GM23248 (cell line): Measurements from ENCODE around the gene RGS17. TPM values are rescaled to one million over a fixed set of nuclear protein-coding genes. Genes with fewer than 3 reads are reported as not detected.
A peak's percentile ranks its signal among the peaks of the same experiment; 100 is the strongest.

Experiments
- DNase-seq: peaks from one replicate; pipeline ENCODE4 v3.0.0-alpha.2; 2015
- H2AFZ ChIP-seq: fragments of 200-600 bp; sonication (generic); 2 replicates; pipeline ENCODE4 v1.6.1; 2016; ENCODE audit warnings: antibody characterized with exemption
- H3F3A ChIP-seq: fragments of 200-600 bp; sonication (generic); 2 replicates; pipeline ENCODE4 v1.6.1; 2016; ENCODE audit warnings: mild to moderate bottlenecking, antibody characterized with exemption, mixed run types; ENCODE audit not compliant: insufficient read depth
- H3K27ac ChIP-seq: fragments of 200-600 bp; sonication (generic); 2 replicates; pipeline ENCODE4 v1.5.1; 2016; ENCODE audit warnings: mild to moderate bottlenecking
- H3K27me3 ChIP-seq: fragments of 200-600 bp; sonication (generic); replicated peaks from 2 replicates; pipeline ENCODE4 v1.6.1; 2016; ENCODE audit warnings: mild to moderate bottlenecking; ENCODE audit not compliant: insufficient read depth
- H3K36me3 ChIP-seq: fragments of 200-600 bp; sonication (generic); 2 replicates; pipeline ENCODE4 v1.6.1; 2016; ENCODE audit warnings: low read depth, mild to moderate bottlenecking
- H3K4me1 ChIP-seq: fragments of 200-600 bp; sonication (generic); 2 replicates; pipeline ENCODE4 v1.6.1; 2016; ENCODE audit warnings: mild to moderate bottlenecking; ENCODE audit not compliant: insufficient read depth
- H3K4me2 ChIP-seq: fragments of 200-600 bp; sonication (generic); one replicate; pipeline ENCODE4 v1.6.1; 2016; ENCODE audit warnings: mild to moderate bottlenecking; ENCODE audit not compliant: unreplicated experiment
- H3K4me3 ChIP-seq: fragments of 200-600 bp; sonication (generic); 2 replicates; pipeline ENCODE4 v1.5.1; 2016; ENCODE audit warnings: mild to moderate bottlenecking
- H3K79me2 ChIP-seq: fragments of 200-600 bp; sonication (generic); 2 replicates; pipeline ENCODE4 v1.6.1; 2016; ENCODE audit warnings: mild to moderate bottlenecking; ENCODE audit not compliant: insufficient read depth
- H3K9ac ChIP-seq: fragments of 200-600 bp; sonication (generic); 2 replicates; pipeline ENCODE4 v1.6.1; 2016; ENCODE audit warnings: mild to moderate bottlenecking
- H3K9me2 ChIP-seq: fragments of 200-600 bp; sonication (generic); 2 replicates; pipeline ENCODE4 v1.6.1; 2016; ENCODE audit warnings: mixed run types, mild to moderate bottlenecking, moderate library complexity; ENCODE audit not compliant: insufficient read depth
- H3K9me3 ChIP-seq: fragments of 200-600 bp; sonication (generic); one replicate; pipeline ENCODE4 v1.6.1; 2017; ENCODE audit warnings: low read depth
- H4K20me1 ChIP-seq: fragments of 200-600 bp; sonication (generic); 2 replicates; pipeline ENCODE4 v1.6.0; 2016; ENCODE audit not compliant: insufficient read depth
- EZH2 ChIP-seq: fragments of 200-600 bp; sonication (generic); IDR thresholded peaks from 2 replicates; pipeline ENCODE4 v1.6.1; 2018; ENCODE audit warnings: antibody characterized with exemption, mild to moderate bottlenecking; ENCODE audit not compliant: insufficient read depth, poor library complexity, severe bottlenecking
- EZH2phosphoT487 ChIP-seq: fragments of 200-600 bp; sonication (generic); IDR thresholded peaks from 2 replicates; pipeline ENCODE4 v1.6.1; 2018; ENCODE audit warnings: antibody characterized with exemption, moderate library complexity, mild to moderate bottlenecking, low read depth; ENCODE audit not compliant: insufficient read depth
- WGBS, 2 experiments: methylation state at CpG; one replicate each; pipeline ENCODE4 v1.1.6; 2015 to 2017; ENCODE audit warnings: low lambda C conversion rate in 2 of 2, low coverage in 1 of 2; ENCODE audit errors: missing lambda C conversion rate in 2 of 2; 5-methylcytosine and 5-hydroxymethylcytosine counted together
- in situ Hi-C: fragments of 300-500 bp; cut with MboI; formaldehyde crosslinking; loops from 2 replicates; pipeline ENCODE4 v1.15.0; 2020
- polyA plus RNA-seq: library from polyadenylated mRNA; unstranded; fragments of >200 nt; fragmentation: Nextera tagmentation; extraction: Ambion mirVana; gene quantifications from 2 replicates; pipeline ENCODE4 v1.2.1, GENCODE V29; 2016
- total RNA-seq: library from RNA; depleted of rRNA; stranded (reverse); fragments of >200 nt; shearing (Covaris generic); gene quantifications from 2 replicates; pipeline ENCODE4 v1.2.3, GENCODE V29; 2014

RGS17 gene
- total and polyA plus RNA-seq, 2 experiments from 2014 or later: 0.36 to 1.1 TPM

- no peak for TF ChIP-seq EZH2phosphoT487
- no peak for TF ChIP-seq EZH2
- in situ Hi-C loops: no loop called here
- peak overlapping the region; percentile 83 for H3K4me2 ChIP-seq
- H2AFZ ChIP-seq: peak overlapping the region; percentile 91
- H4K20me1 ChIP-seq: no peaks in the 10 kb centered on the region
- no peak overlapping the region for H3K27ac ChIP-seq
- H3K4me1 ChIP-seq: no peaks in the 10 kb centered on the region
- 2% methylated on average over 34 to 54 of the region's 54 CpGs for WGBS, 2 experiments
- 0 out of 2 replicates have a peak, but pooled peaks cover 5% of the 10 kb centered on the region for H3F3A ChIP-seq
- no peaks in the 10 kb centered on the region for H3K79me2 ChIP-seq
- H3K27me3 ChIP-seq: no peaks in the 10 kb centered on the region
- peak overlapping the region; percentile 35 for H3K9ac ChIP-seq
- H3K36me3 ChIP-seq: no peaks in the 10 kb centered on the region
- no peaks in the 10 kb centered on the region for H3K9me3 ChIP-seq
- H3K9me2 ChIP-seq: no peaks in the 10 kb centered on the region
- peak overlapping the region; percentile 89 for H3K4me3 ChIP-seq
- DNase-seq: peak; percentile 46
These were observed 506 bp downstream of the RGS17 start for GRCh38 chr6:153130515-153131036.

GRCh38 chr6:153129873-153130514 lies 1.1 kb downstream of the RGS17 start:
- Histone ChIP-seq H3K27ac (no peak overlapping the region), H4K20me1 (no peaks in the 10 kb centered on the region), H3K36me3 (no peaks in the 10 kb centered on the region), H3K27me3 (no peaks in the 10 kb centered on the region), H3F3A (0 out of 2 replicates have a peak, but pooled peaks cover 5% of the 10 kb centered on the region), H3K79me2 (no peaks in the 10 kb centered on the region), H3K9me3 (no peaks in the 10 kb centered on the region), H3K9ac (peak overlapping the region; percentile 35; the same call in 1 of the 2 replicates), H3K4me2 (peak overlapping the region; percentile 83), H3K9me2 (no peaks in the 10 kb centered on the region), H2AFZ (peak overlapping the region; percentile 91), H3K4me1 (no peaks in the 10 kb centered on the region), H3K4me3 (peak overlapping the region; percentile 89)
- in situ Hi-C loops: no loop called here
- 2% methylated on average over 42 to 50 of the region's 53 CpGs for WGBS, 2 experiments
- TF ChIP-seq EZH2phosphoT487 (no peak), EZH2 (no peak)
- peak; percentile 61 for DNase-seq

GRCh38 chr6:153126218-153126617 lies 4.9 kb downstream of the RGS17 start:
- Histone ChIP-seq H3K9me3 (no peaks in the 10 kb centered on the region), H3K9me2 (no peaks in the 10 kb centered on the region), H2AFZ (no peak overlapping the region), H3K4me2 (no peak overlapping the region), H3F3A (no peaks in the 10 kb centered on the region), H3K27ac (no peak overlapping the region), H3K36me3 (no peaks in the 10 kb centered on the region), H3K9ac (no peak overlapping the region), H3K4me3 (no peak overlapping the region), H4K20me1 (no peaks in the 10 kb centered on the region), H3K27me3 (no peaks in the 10 kb centered on the region), H3K4me1 (peaks cover 5% of the 10 kb centered on the region), H3K79me2 (no peaks in the 10 kb centered on the region)
- no peak for DNase-seq
- in situ Hi-C loops: no loop called here
- WGBS, 2 experiments: 81 to 90% methylated on average over 3 of the region's 3 CpGs
- no peak for TF ChIP-seq EZH2phosphoT487
- no peak for TF ChIP-seq EZH2

- no peaks in the 10 kb centered on the region for H3K79me2 ChIP-seq
- no peaks in the 10 kb centered on the region for H3K36me3 ChIP-seq
- in situ Hi-C loops: no loop called here
- H3K9me3 ChIP-seq: no peaks in the 10 kb centered on the region
- DNase-seq: no peak
- no peaks in the 10 kb centered on the region for H3F3A ChIP-seq
- no peak overlapping the region for H3K9ac ChIP-seq
- H2AFZ ChIP-seq: no peak overlapping the region
- H3K9me2 ChIP-seq: no peaks in the 10 kb centered on the region
- H4K20me1 ChIP-seq: no peaks in the 10 kb centered on the region
- H3K27me3 ChIP-seq: no peaks in the 10 kb centered on the region
- H3K4me1 ChIP-seq: peaks cover 10% of the 10 kb centered on the region
- TF ChIP-seq EZH2 (no peak), EZH2phosphoT487 (no peak)
- H3K27ac ChIP-seq: no peak overlapping the region
- H3K4me3 ChIP-seq: no peak overlapping the region
- no peak overlapping the region for H3K4me2 ChIP-seq
These were observed 6.0 kb downstream of the RGS17 start for GRCh38 chr6:153125032-153125431.
